Endothelial cell of umbilical vein (primary cell): ENCODE measurements around the gene C8B. TPM values are rescaled to one million over a fixed set of nuclear protein-coding genes. Genes with fewer than 3 reads are reported as not detected.

Source experiments
- BruUV-seq: library from RNA; stranded (reverse); fragments of 400-500 nt; replicated peaks from 2 replicates; lab custom pipeline; 2021; lab: Mats Ljungman, UMichigan
- CTCF ChIA-PET: fragments of 300-600, 350-600 bp; sonication (Branson Sonifier 250); formaldehyde crosslinking; loops from one replicate; lab custom pipeline; 2021; ENCODE audit warnings: antibody characterized with exemption, inconsistent platforms; lab: Charles Lee
- POLR2A ChIA-PET: fragments of 300-600, 350-600 bp; sonication (Branson Sonifier 250); formaldehyde crosslinking; loops from one replicate; lab custom pipeline; 2021; ENCODE audit warnings: antibody characterized with exemption, inconsistent platforms; lab: Charles Lee
- DNase-seq: peaks from one replicate; pipeline ENCODE4 v3.0.0-alpha.2; 2011; ENCODE audit warnings: low read depth, low spot score
- FAIRE-seq: peaks from 2 replicates; lab custom pipeline; 2011; peaks lifted over from hg19 to GRCh38; lab: Jason Lieb, UNC
- H2AFZ ChIP-seq: 2 replicates; pipeline ENCODE4 v1.6.0; 2012; ENCODE audit warnings: low read depth, low read length, control low read depth, inconsistent platforms
- H3K27ac ChIP-seq: 2 replicates; pipeline ENCODE4 v1.5.1; 2011; ENCODE audit warnings: low read depth, mild to moderate bottlenecking, control low read depth, low read length, moderate library complexity; ENCODE audit not compliant: insufficient read depth
- H3K27me3 ChIP-seq, 2 experiments: 2 replicates each; pipeline versions ENCODE4 v1.6.0 to v1.6.1; 2011; ENCODE audit warnings: low read length in 2 of 2, mixed read lengths in 1 of 2; ENCODE audit not compliant: control insufficient read depth in 2 of 2, insufficient read depth in 2 of 2
- H3K36me3 ChIP-seq, 2 experiments: 2 replicates in 1 of 2; 3 replicates in 1 of 2; pipeline ENCODE4 v1.5.1; 2011; ENCODE audit warnings: low read length in 2 of 2, mild to moderate bottlenecking in 1 of 2, moderate library complexity in 1 of 2; ENCODE audit not compliant: control insufficient read depth in 2 of 2, insufficient read depth in 2 of 2; ENCODE audit errors: extremely low read depth in 1 of 2
- H3K4me1 ChIP-seq: 3 replicates; pipeline ENCODE4 v1.5.1; 2011; ENCODE audit warnings: mild to moderate bottlenecking, low read length; ENCODE audit not compliant: control insufficient read depth, insufficient read depth; ENCODE audit errors: extremely low read depth
- H3K4me2 ChIP-seq: 2 replicates; pipeline ENCODE4 v1.6.1; 2011; ENCODE audit warnings: low read length, control low read depth, mixed read lengths; ENCODE audit not compliant: insufficient read depth
- H3K4me3 ChIP-seq, 3 experiments: fragments of 200-600 bp in 1 of 3; sonication (generic), shearing (Covaris generic) in 1 of 3; replicated peaks in 1 of 3; 2 replicates each; pipeline ENCODE4 v1.5.1; 2011 to 2016; ENCODE audit warnings: control low read depth in 3 of 3, low read length in 3 of 3, mild to moderate bottlenecking in 2 of 3, inconsistent platforms in 1 of 3, low read depth in 1 of 3, moderate library complexity in 1 of 3; ENCODE audit not compliant: insufficient read depth in 1 of 3
- H3K79me2 ChIP-seq: 2 replicates; pipeline ENCODE4 v1.6.0; 2012; ENCODE audit warnings: low read length, inconsistent platforms; ENCODE audit not compliant: control insufficient read depth, insufficient read depth
- H3K9ac ChIP-seq: replicated peaks from 2 replicates; pipeline ENCODE3; 2011; ENCODE audit warnings: low read length, control low read depth; ENCODE audit not compliant: insufficient read depth; ENCODE audit errors: extremely low read depth
- H3K9me1 ChIP-seq: replicated peaks from 3 replicates; pipeline ENCODE4 v1.6.0; 2011; ENCODE audit warnings: mild to moderate bottlenecking, low read length; ENCODE audit not compliant: control insufficient read depth, insufficient read depth; ENCODE audit errors: extremely low read depth
- H3K9me3 ChIP-seq: replicated peaks from 2 replicates; pipeline ENCODE4 v1.5.1; 2012; ENCODE audit warnings: low read length, inconsistent platforms; ENCODE audit not compliant: control insufficient read depth, insufficient read depth
- H4K20me1 ChIP-seq: replicated peaks from 2 replicates; pipeline ENCODE3; 2011; ENCODE audit warnings: mild to moderate bottlenecking, low read length; ENCODE audit not compliant: control insufficient read depth, insufficient read depth; ENCODE audit errors: extremely low read depth
- EZH2 ChIP-seq: IDR thresholded peaks from 2 replicates; pipeline ENCODE4 v1.6.1; 2012; ENCODE audit warnings: borderline replicate concordance, low read depth, mild to moderate bottlenecking, moderate library complexity, low read length, inconsistent platforms; ENCODE audit not compliant: severe bottlenecking
- FOS ChIP-seq: IDR thresholded peaks from 2 replicates; pipeline ENCODE4 v1.6.1; 2011; ENCODE audit warnings: mild to moderate bottlenecking, low read length, moderate library complexity, borderline replicate concordance; ENCODE audit not compliant: insufficient read depth
- GATA2 ChIP-seq: IDR thresholded peaks from 2 replicates; pipeline ENCODE4 v1.7.0; 2011; ENCODE audit warnings: low read depth, mild to moderate bottlenecking, moderate library complexity, mixed read lengths, low read length; ENCODE audit not compliant: insufficient read length, insufficient read depth
- JUN ChIP-seq: IDR thresholded peaks from 2 replicates; pipeline ENCODE4 v1.6.1; 2011; ENCODE audit warnings: borderline replicate concordance, low read depth; ENCODE audit not compliant: insufficient read length, insufficient read depth
- MYC ChIP-seq: IDR thresholded peaks from one replicate; pipeline ENCODE4 v1.6.1; 2011; ENCODE audit warnings: mild to moderate bottlenecking, low read depth, low read length
- POLR2A ChIP-seq: IDR thresholded peaks from 2 replicates; pipeline ENCODE4 v1.6.1; 2012; ENCODE audit warnings: low read depth, mild to moderate bottlenecking, control low read depth, low read length
- POLR2AphosphoS5 ChIP-seq: IDR thresholded peaks from 2 replicates; pipeline ENCODE4 v1.6.1; 2012; ENCODE audit warnings: low read depth, mild to moderate bottlenecking, control low read depth, low read length, moderate library complexity; ENCODE audit not compliant: insufficient read depth
- dilution Hi-C: fragments of 300-500 bp; cut with MboI; formaldehyde crosslinking; loops from one replicate; pipeline ENCODE4 v1.15.0; 2019; ENCODE audit warnings: low sequenced_read_pairs; ENCODE audit not compliant: extremely low pct_ligation_motif_present
- intact Hi-C: fragments of 100-400 bp; cut with micrococcal nuclease; formaldehyde crosslinking; loops from one replicate; pipeline ENCODE4 v1.10.0; 2022
- polyA plus RNA-seq, 4 experiments: library from polyadenylated mRNA; depleted of rRNA in 3 of 4; stranded (reverse) in 3 of 4; unstranded in 1 of 4; fragments of >200 nt; gene quantifications; 2 replicates each; pipeline versions ENCODE4 v1.2.1 to v1.2.3, GENCODE V29; 2011 to 2012; ENCODE audit warnings: missing spikeins in 1 of 4
- total RNA-seq: library from RNA; stranded (reverse); gene quantifications from 2 replicates; pipeline ENCODE4 v1.2.3, GENCODE V29; 2021
- TF ChIP-seq, protein P1 (sequence below): IDR thresholded peaks from 2 replicates; pipeline ENCODE4 v1.6.1; 2011; ENCODE audit not compliant: insufficient read depth, insufficient read length
- TF ChIP-seq, protein P2 (sequence below), 2 donors: IDR thresholded peaks; 1 replicate in 1 of 2; 2 replicates in 1 of 2; pipeline ENCODE4 v1.5.1; 2011; ENCODE audit warnings: low read length in 2 of 2, mild to moderate bottlenecking in 2 of 2, moderate library complexity in 2 of 2, control low read depth in 1 of 2, inconsistent platforms in 1 of 2, low read depth in 1 of 2; ENCODE audit not compliant: insufficient read depth in 1 of 2; ENCODE audit errors: extremely low read depth in 1 of 2

Gene C8B
- total and polyA plus RNA-seq, 2 donors (not counting 3 experiments of a cell fraction or from before 2014, with no cell fraction given): not detected

DNA sequence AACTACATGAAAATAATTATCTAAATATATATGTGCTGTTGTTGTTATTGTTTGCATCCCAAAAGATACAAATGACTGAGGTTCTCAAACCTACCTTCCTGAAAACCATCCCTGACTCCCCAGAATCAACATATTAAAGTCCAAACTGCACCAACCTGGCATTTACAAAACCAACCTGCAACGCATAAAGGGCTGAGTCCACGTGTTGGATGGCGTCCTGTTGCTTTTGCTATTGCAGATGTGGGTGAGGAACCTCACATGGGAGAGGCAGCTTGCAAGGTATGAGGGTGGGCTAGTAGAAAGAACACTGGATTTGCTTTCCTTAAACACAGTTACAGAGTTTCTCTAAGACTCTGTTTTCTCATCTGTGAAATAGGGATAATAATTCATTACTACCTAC lies 1.5 kb upstream of the C8B start:
- no peak for DNase-seq
- POLR2A ChIA-PET: no interaction called here
- H3K9me1 ChIP-seq: no peaks in the 10 kb centered on the region
- no peak for FAIRE-seq
- H3K9ac ChIP-seq: no peak overlapping the region
- TF ChIP-seq, protein P1, sequence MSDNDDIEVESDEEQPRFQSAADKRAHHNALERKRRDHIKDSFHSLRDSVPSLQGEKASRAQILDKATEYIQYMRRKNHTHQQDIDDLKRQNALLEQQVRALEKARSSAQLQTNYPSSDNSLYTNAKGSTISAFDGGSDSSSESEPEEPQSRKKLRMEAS: no peak
- TF ChIP-seq GATA2 (no peak), JUN (no peak), EZH2 (no peak), POLR2AphosphoS5 (no peak), MYC (no peak), POLR2A (no peak), FOS (no peak)
- TF ChIP-seq, protein P2, sequence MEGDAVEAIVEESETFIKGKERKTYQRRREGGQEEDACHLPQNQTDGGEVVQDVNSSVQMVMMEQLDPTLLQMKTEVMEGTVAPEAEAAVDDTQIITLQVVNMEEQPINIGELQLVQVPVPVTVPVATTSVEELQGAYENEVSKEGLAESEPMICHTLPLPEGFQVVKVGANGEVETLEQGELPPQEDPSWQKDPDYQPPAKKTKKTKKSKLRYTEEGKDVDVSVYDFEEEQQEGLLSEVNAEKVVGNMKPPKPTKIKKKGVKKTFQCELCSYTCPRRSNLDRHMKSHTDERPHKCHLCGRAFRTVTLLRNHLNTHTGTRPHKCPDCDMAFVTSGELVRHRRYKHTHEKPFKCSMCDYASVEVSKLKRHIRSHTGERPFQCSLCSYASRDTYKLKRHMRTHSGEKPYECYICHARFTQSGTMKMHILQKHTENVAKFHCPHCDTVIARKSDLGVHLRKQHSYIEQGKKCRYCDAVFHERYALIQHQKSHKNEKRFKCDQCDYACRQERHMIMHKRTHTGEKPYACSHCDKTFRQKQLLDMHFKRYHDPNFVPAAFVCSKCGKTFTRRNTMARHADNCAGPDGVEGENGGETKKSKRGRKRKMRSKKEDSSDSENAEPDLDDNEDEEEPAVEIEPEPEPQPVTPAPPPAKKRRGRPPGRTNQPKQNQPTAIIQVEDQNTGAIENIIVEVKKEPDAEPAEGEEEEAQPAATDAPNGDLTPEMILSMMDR (IDR thresholded peaks at IDR 0.05; ENCODE audit: extremely low read depth in 1 of 2, insufficient read depth in 1 of 2, low read depth in 1 of 2, low read length in 2 of 2): no peak
- dilution Hi-C loops (no loop called here), intact Hi-C loops (loop anchor here (5.0 kb wide), 1 partner anchor 1580 kb away; the partner anchor contains the start of gene OMA1)
- no peak overlapping the region for H3K4me3 ChIP-seq
- no peaks in the 10 kb centered on the region for H3K9me3 ChIP-seq
- H3K4me2 ChIP-seq: no peak overlapping the region
- H3K79me2 ChIP-seq: no peaks in the 10 kb centered on the region
- H3K27ac ChIP-seq: no peak overlapping the region
- BruUV-seq: no TSS peak
- H3K36me3 ChIP-seq: no peaks in the 10 kb centered on the region
- H3K27me3 ChIP-seq: no peaks in the 10 kb centered on the region
- H4K20me1 ChIP-seq: no peaks in the 10 kb centered on the region
- CTCF ChIA-PET: no interaction called here
- H3K4me1 ChIP-seq: no peaks in the 10 kb centered on the region
- no peak overlapping the region for H2AFZ ChIP-seq
